GM21367 (cell line): ENCODE data around the gene UFSP1.

ENCODE experiments used
- ATAC-seq: cut with Tn5 transposase; IDR thresholded peaks from one replicate; pipeline ENCODE4 v1.9.1; 2021; ENCODE audit not compliant: unreplicated experiment

UFSP1 gene

GRCh38 chr7:100895956-100896731, 6.6 kb upstream of the UFSP1 start:
- ATAC-seq: no peak

- no peak for ATAC-seq
Measured at GRCh38 chr7:100895701-100895955, 6.1 kb upstream of the UFSP1 start, which contains the start of gene ACHE. ACHE (minus strand) TSS chr7:100895888; CDS start chr7:100894232, 1,656 bp downstream.

- no peak for ATAC-seq
Measured at GRCh38 chr7:100894860-100895700, 5.6 kb upstream of the UFSP1 start.

GRCh38 chr7:100893910-100894721, 4.6 kb upstream of the UFSP1 start:
- ATAC-seq: no peak

- no peak for ATAC-seq
Measured at GRCh38 chr7:100893318-100893895, 3.9 kb upstream of the UFSP1 start.

GRCh38 chr7:100892364-100893317, 3.1 kb upstream of the UFSP1 start:
- no peak for ATAC-seq

- ATAC-seq: no peak
Measured at GRCh38 chr7:100891568-100892247, 2.2 kb upstream of the UFSP1 start.

GRCh38 chr7:100890653-100891567, 1.4 kb upstream of the UFSP1 start:
- no peak for ATAC-seq

GRCh38 chr7:100888291-100888987, 1.1 kb downstream of the UFSP1 start:
- no peak for ATAC-seq

GRCh38 chr7:100887516-100888290, 1.8 kb downstream of the UFSP1 start:
- ATAC-seq: peak; percentile 34

- no peak for ATAC-seq
Measured at GRCh38 chr7:100886936-100887515, 2.5 kb downstream of the UFSP1 start.

- ATAC-seq: no peak
Measured at GRCh38 chr7:100886142-100886935, 3.2 kb downstream of the UFSP1 start.

- ATAC-seq: no peak
Measured at GRCh38 chr7:100885440-100886141, 3.9 kb downstream of the UFSP1 start.

GRCh38 chr7:100884736-100885439, 4.6 kb downstream of the UFSP1 start:
- no peak for ATAC-seq
